Measurements from ENCODE around the gene FAM20A.
"Not testable (repeated sequence)": the region's sequence is repeated elsewhere in the genome, so short reads cannot be mapped to it uniquely, and the experiment has no call there.

Gene FAM20A

GRCh38 chr17:68518063-68518815 lies 82.9 kb downstream of the FAM20A start:
- no peak for FAIRE-seq

- not testable (repeated sequence) for FAIRE-seq
Measured at GRCh38 chr17:68517605-68518004, 83.6 kb downstream of the FAM20A start.

GRCh38 chr17:68516732-68517131 lies 84.4 kb downstream of the FAM20A start:
- FAIRE-seq: no peak

GRCh38 chr17:68514831-68515635 lies 86.1 kb downstream of the FAM20A start:
- FAIRE-seq: no peak

GRCh38 chr17:68513932-68514331 lies 87.2 kb downstream of the FAM20A start:
- FAIRE-seq: no peak

GRCh38 chr17:68512960-68513474 lies 88.2 kb downstream of the FAM20A start:
- FAIRE-seq: no peak

GRCh38 chr17:68512247-68512959 lies 88.8 kb downstream of the FAM20A start, which contains the start of gene PRKAR1A:
Gene PRKAR1A (plus strand): TSS chr17:68512430. CDS start chr17:68515400, 2,970 bp downstream.
- no peak for FAIRE-seq

GRCh38 chr17:68511671-68512246 lies 89.4 kb downstream of the FAM20A start:
- FAIRE-seq: no peak

- no peak for FAIRE-seq
Measured at GRCh38 chr17:68511254-68511670, 89.9 kb downstream of the FAM20A start.

- no peak for FAIRE-seq
Measured at GRCh38 chr17:68509141-68510057, 91.8 kb downstream of the FAM20A start.

- no peak for FAIRE-seq
Measured at GRCh38 chr17:68507576-68507975, 93.6 kb downstream of the FAM20A start.

- no peak for FAIRE-seq
Measured at GRCh38 chr17:68505951-68506350, 95.2 kb downstream of the FAM20A start.

GRCh38 chr17:68501074-68501473 lies 100.1 kb downstream of the FAM20A start:
- no peak for FAIRE-seq

- FAIRE-seq: no peak
Measured at GRCh38 chr17:68499587-68499986, 101.6 kb downstream of the FAM20A start.

- no peak for FAIRE-seq
Measured at GRCh38 chr17:68498479-68499326, 102.5 kb downstream of the FAM20A start.

GRCh38 chr17:68497885-68498319 lies 103.3 kb downstream of the FAM20A start:
- FAIRE-seq: no peak

GRCh38 chr17:68495081-68495480 lies 106.1 kb downstream of the FAM20A start:
- FAIRE-seq: no peak

- not testable (repeated sequence) for FAIRE-seq
Measured at GRCh38 chr17:68492394-68493054, 108.6 kb downstream of the FAM20A start.

GRCh38 chr17:68491381-68492231 lies 109.6 kb downstream of the FAM20A start:
- no peak for FAIRE-seq
